ENCODE data around the gene IER5.

Gene IER5

DNA sequence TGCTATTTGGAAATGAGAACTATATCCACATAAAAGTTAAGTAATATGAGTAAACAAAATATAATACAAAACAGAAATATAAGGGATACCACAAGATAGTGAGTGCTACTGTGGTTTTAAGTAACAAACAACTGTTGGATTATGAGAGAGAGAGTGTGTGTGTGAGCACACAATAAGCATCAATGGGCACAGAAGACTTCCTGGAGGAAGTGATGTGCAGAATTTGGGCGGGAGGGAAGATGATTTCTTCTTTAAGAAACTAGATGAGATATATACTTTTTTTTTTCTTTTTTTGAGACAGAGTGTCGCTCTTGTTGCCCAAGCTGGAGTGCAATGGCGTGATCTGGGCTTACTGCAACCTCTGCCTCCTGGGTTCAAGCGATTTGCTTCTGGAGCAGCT, 7.9 kb upstream of the IER5 start:
- TF ChIP-seq CTCF (IDR thresholded peaks at IDR 0.05; ENCODE audit: low read depth, low read length) = no peak
- Histone ChIP-seq H3K27me3 (ENCODE audit: insufficient read depth, low read depth, severe bottlenecking) (no peaks in the 10 kb centered on the region), H3K9me3 (ENCODE audit: severe bottlenecking) (no peaks in the 10 kb centered on the region), H3K27ac (no peak overlapping the region), H3K4me3 (ENCODE audit: low read depth, low read length) (no peak overlapping the region), H3K36me3 (no peaks in the 10 kb centered on the region)
- DNase-seq = no peak

- Histone ChIP-seq H3K27ac (no peak overlapping the region), H3K27me3 (ENCODE audit: insufficient read depth, low read depth, severe bottlenecking) (no peaks in the 10 kb centered on the region), H3K4me3 (ENCODE audit: low read depth, low read length) (no peak overlapping the region), H3K36me3 (no peaks in the 10 kb centered on the region), H3K9me3 (ENCODE audit: severe bottlenecking) (no peaks in the 10 kb centered on the region)
- no peak for TF ChIP-seq CTCF (IDR thresholded peaks at IDR 0.05; ENCODE audit: low read depth, low read length)
- DNase-seq = no peak
Observed at GRCh38 chr1:181081395-181081794, 7.1 kb upstream of the IER5 start.

DNA sequence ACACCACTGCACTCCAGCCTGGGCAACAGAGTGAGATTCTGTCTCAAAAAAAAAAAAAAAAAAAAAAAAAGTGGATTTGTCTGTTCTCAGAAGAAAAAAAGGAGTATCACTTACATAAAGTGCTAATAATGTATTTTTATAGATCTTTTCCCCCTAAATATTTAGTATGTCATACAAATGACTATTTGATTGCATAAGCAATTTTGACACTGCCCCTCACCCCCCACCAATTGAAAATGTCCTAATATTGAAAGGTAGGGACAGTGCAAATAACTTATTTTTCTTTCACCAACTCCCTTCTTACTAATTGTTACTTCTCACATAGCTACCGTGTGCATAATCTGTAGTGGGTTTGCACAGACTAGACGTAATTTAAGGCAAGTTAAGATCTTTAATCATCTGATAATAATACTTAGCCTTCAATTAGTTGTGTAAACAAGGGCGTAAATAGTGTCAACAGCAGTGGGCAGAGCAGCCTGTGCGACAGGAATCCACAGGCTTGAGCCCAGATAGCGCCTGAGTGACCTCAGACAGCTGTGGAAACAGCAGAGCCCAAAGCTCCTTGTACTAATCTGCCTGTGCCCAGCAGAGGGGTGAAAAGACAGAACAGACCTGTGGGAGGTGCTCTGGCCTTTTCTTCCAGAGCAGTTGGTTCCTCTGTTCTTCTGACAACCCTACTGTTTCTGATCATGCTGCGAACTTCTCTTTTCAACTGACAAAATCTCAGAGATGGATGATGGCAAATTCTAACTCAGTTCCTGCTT, 4.5 kb upstream of the IER5 start:
- peak; percentile 70 for DNase-seq
- TF ChIP-seq CTCF (IDR thresholded peaks at IDR 0.05; ENCODE audit: low read depth, low read length) = peak; percentile 62; the same call in 1 of the 2 replicates
- Histone ChIP-seq H3K9me3 (ENCODE audit: severe bottlenecking) (no peaks in the 10 kb centered on the region), H3K4me3 (ENCODE audit: low read depth, low read length) (no peak overlapping the region), H3K27me3 (ENCODE audit: insufficient read depth, low read depth, severe bottlenecking) (no peaks in the 10 kb centered on the region), H3K36me3 (no peaks in the 10 kb centered on the region), H3K27ac (no peak overlapping the region)

DNA sequence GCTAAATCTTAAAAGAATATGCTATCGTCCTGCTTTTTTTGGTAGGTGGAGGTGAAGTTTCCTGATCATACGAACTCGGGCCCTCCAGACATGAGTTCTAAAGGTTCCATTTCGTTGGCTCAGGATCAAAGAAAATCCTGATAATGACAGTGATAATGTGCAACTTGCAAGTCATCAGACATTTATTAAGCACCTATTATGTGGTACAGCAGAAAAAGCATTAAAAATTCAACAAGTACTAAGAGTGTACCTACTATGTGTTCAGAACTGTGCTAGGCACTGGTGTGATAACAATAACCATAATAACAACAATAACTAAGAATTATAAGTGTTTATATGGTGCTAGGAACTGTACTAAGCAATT, 3.9 kb upstream of the IER5 start:
- peaks cover under 1% of the 10 kb centered on the region; the same call in 1 of the 2 replicates for H3K36me3 ChIP-seq
- H3K4me3 ChIP-seq (ENCODE audit: low read depth, low read length) = no peak overlapping the region
- H3K27me3 ChIP-seq (ENCODE audit: insufficient read depth, low read depth, severe bottlenecking) = no peaks in the 10 kb centered on the region
- no peak for DNase-seq
- H3K27ac ChIP-seq = no peak overlapping the region
- no peaks in the 10 kb centered on the region for H3K9me3 ChIP-seq (ENCODE audit: severe bottlenecking)
- TF ChIP-seq CTCF (IDR thresholded peaks at IDR 0.05; ENCODE audit: low read depth, low read length) = no peak

DNA sequence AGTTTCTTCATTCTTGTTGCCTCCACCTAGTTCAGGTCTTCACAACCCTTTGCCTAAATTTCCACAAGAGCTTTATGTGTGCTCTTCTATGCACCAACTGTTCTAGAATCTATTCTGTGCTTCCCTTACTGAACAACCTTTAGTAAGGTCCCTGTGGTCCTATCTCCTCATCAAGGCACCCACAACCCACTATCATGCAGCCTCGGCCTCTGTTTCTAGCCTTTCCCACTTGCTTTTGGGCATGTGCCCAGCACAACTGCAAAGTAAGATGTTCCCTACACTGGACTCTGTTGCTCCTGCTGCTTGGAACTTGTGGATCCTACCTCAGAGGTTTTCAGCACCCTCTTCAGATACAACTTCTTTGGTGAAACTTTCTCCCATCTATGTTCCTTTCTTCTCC, 2.4 kb upstream of the IER5 start:
- H3K9me3 ChIP-seq (ENCODE audit: severe bottlenecking) = no peaks in the 10 kb centered on the region
- H3K27ac ChIP-seq = no peak overlapping the region
- DNase-seq = no peak
- no peaks in the 10 kb centered on the region for H3K27me3 ChIP-seq (ENCODE audit: insufficient read depth, low read depth, severe bottlenecking)
- TF ChIP-seq CTCF (IDR thresholded peaks at IDR 0.05; ENCODE audit: low read depth, low read length) = no peak
- H3K4me3 ChIP-seq (ENCODE audit: low read depth, low read length) = no peak overlapping the region
- H3K36me3 ChIP-seq = peaks cover 16% of the 10 kb centered on the region

- Histone ChIP-seq H3K36me3 (peaks cover 24% of the 10 kb centered on the region), H3K4me3 (ENCODE audit: low read depth, low read length) (no peak overlapping the region), H3K9me3 (ENCODE audit: severe bottlenecking) (no peaks in the 10 kb centered on the region), H3K27me3 (ENCODE audit: insufficient read depth, low read depth, severe bottlenecking) (no peaks in the 10 kb centered on the region), H3K27ac (no peak overlapping the region)
- no peak for DNase-seq
- TF ChIP-seq CTCF (IDR thresholded peaks at IDR 0.05; ENCODE audit: low read depth, low read length) = no peak
Observed at GRCh38 chr1:181086926-181087325, 1.6 kb upstream of the IER5 start.
